H1 (cell line): ENCODE measurements around the gene TRPC1. TPM values are rescaled to one million over a fixed set of nuclear protein-coding genes. Genes with fewer than 3 reads are reported as not detected.

Source experiments
- CTCF ChIA-PET: fragments of 300-600 bp; sonication (Branson Sonifier 250); formaldehyde crosslinking; loops from one replicate; lab custom pipeline; 2021; ENCODE audit not compliant: partially characterized antibody; lab: Charles Lee
- POLR2A ChIA-PET: fragments of 300-600 bp; sonication (Branson Sonifier 250); formaldehyde crosslinking; loops from one replicate; lab custom pipeline; 2021; ENCODE audit warnings: inconsistent platforms; ENCODE audit not compliant: partially characterized antibody; lab: Charles Lee
- DNase-seq, 2 experiments: peaks; one replicate each; pipeline versions ENCODE4 v3.0.0 to v3.0.0-alpha.2; 2010 to 2022; ENCODE audit warnings: low spot score in 2 of 2, low read depth in 1 of 2, mixed read lengths in 1 of 2
- FAIRE-seq: peaks from 2 replicates; lab custom pipeline; 2011; peaks lifted over from hg19 to GRCh38; lab: Jason Lieb, UNC
- H2AFZ ChIP-seq: 2 replicates; pipeline ENCODE4 v1.8.1; 2012; ENCODE audit warnings: low read length, inconsistent platforms
- H2AK5ac ChIP-seq: 2 replicates; pipeline ENCODE4 v1.6.1; 2013; ENCODE audit warnings: low read depth, low read length
- H2BK120ac ChIP-seq: replicated peaks from 2 replicates; pipeline ENCODE3; 2013; ENCODE audit warnings: low read depth, low read length, inconsistent platforms
- H2BK12ac ChIP-seq: 2 replicates; pipeline ENCODE4 v1.6.1; 2013; ENCODE audit warnings: low read depth, low read length
- H2BK15ac ChIP-seq: 2 replicates; pipeline ENCODE4 v1.6.1; 2013; ENCODE audit warnings: low read length
- H2BK20ac ChIP-seq: 2 replicates; pipeline ENCODE4 v1.6.1; 2013; ENCODE audit warnings: low read length
- H2BK5ac ChIP-seq: 2 replicates; pipeline ENCODE4 v1.6.1; 2013; ENCODE audit warnings: low read depth, low read length
- H3K14ac ChIP-seq: 2 replicates; pipeline ENCODE4 v1.6.1; 2013; ENCODE audit warnings: inconsistent platforms; ENCODE audit not compliant: insufficient read length
- H3K18ac ChIP-seq: 2 replicates; pipeline ENCODE4 v1.6.1; 2013; ENCODE audit warnings: low read length; ENCODE audit errors: extremely low read depth
- H3K23ac ChIP-seq: 2 replicates; pipeline ENCODE4 v1.6.1; 2013; ENCODE audit warnings: inconsistent platforms; ENCODE audit not compliant: insufficient read length
- H3K23me2 ChIP-seq: 2 replicates; pipeline ENCODE4 v1.6.1; 2013; ENCODE audit warnings: low read depth, low read length
- H3K27ac ChIP-seq: 2 replicates; pipeline ENCODE4 v1.6.1; 2011; ENCODE audit warnings: low read depth, low read length, inconsistent platforms
- H3K27me3 ChIP-seq, 4 experiments: replicated peaks in 1 of 4; 1 replicate in 1 of 4; 2 replicates in 3 of 4; pipeline versions ENCODE4 v1.6.1 to v1.8.1; 2011 to 2013; ENCODE audit warnings: low read length in 3 of 4, mild to moderate bottlenecking in 3 of 4, inconsistent platforms in 2 of 4, mixed read lengths in 2 of 4, moderate library complexity in 1 of 4; ENCODE audit not compliant: control insufficient read depth in 3 of 4, insufficient read depth in 3 of 4; ENCODE audit errors: extremely low read depth in 1 of 4
- H3K36me3 ChIP-seq, 4 experiments: 2 replicates each; pipeline versions ENCODE4 v1.6.1 to v1.8.1; 2011 to 2013; ENCODE audit warnings: mild to moderate bottlenecking in 4 of 4, low read length in 3 of 4, moderate library complexity in 2 of 4, control low read depth in 1 of 4, inconsistent platforms in 1 of 4; ENCODE audit not compliant: insufficient read depth in 4 of 4, control insufficient read depth in 2 of 4
- H3K4ac ChIP-seq: replicated peaks from 2 replicates; pipeline ENCODE3; 2013; ENCODE audit warnings: low read length, low read depth, mixed read lengths, inconsistent platforms; ENCODE audit not compliant: insufficient read length
- H3K4me1 ChIP-seq, 4 experiments: replicated peaks in 1 of 4; 1 replicate in 1 of 4; 2 replicates in 3 of 4; pipeline versions ENCODE4 v1.6.1 to v1.8.1; 2011 to 2013; ENCODE audit warnings: low read length in 3 of 4, inconsistent platforms in 2 of 4, mixed read lengths in 1 of 4; ENCODE audit not compliant: insufficient read depth in 4 of 4, control insufficient read depth in 3 of 4
- H3K4me2 ChIP-seq, 2 experiments: 2 replicates each; pipeline versions ENCODE4 v1.6.1 to v1.8.1; 2011 to 2013; ENCODE audit warnings: low read depth in 2 of 2, low read length in 2 of 2, control low read depth in 1 of 2, inconsistent platforms in 1 of 2, mild to moderate bottlenecking in 1 of 2; ENCODE audit not compliant: insufficient read depth in 1 of 2
- H3K4me3 ChIP-seq, 4 experiments: fragments of 200-600, 300-600 bp in 1 of 4; sonication (generic), shearing (Covaris generic), sonication (Bioruptor Twin) in 1 of 4; 2 replicates each; pipeline versions ENCODE4 v1.5.1 to v1.8.1; 2011 to 2016; ENCODE audit warnings: low read length in 4 of 4, low read depth in 3 of 4, control low read depth in 2 of 4, inconsistent platforms in 2 of 4, mild to moderate bottlenecking in 2 of 4, mixed read lengths in 1 of 4, moderate library complexity in 1 of 4; ENCODE audit not compliant: insufficient read depth in 2 of 4; ENCODE audit errors: extremely low read depth in 1 of 4
- H3K56ac ChIP-seq: replicated peaks from 2 replicates; pipeline ENCODE3; 2013; ENCODE audit warnings: low read depth, mild to moderate bottlenecking, mixed read lengths, low read length, inconsistent platforms; ENCODE audit not compliant: insufficient read length
- H3K79me1 ChIP-seq: 2 replicates; pipeline ENCODE4 v1.6.1; 2013; ENCODE audit warnings: low read depth, low read length, control low read depth
- H3K79me2 ChIP-seq, 2 experiments: 2 replicates each; pipeline versions ENCODE4 v1.6.1 to v1.8.1; 2012 to 2013; ENCODE audit warnings: low read length in 2 of 2, mild to moderate bottlenecking in 2 of 2, inconsistent platforms in 1 of 2; ENCODE audit not compliant: insufficient read depth in 2 of 2, control insufficient read depth in 1 of 2
- H3K9ac ChIP-seq, 4 experiments: replicated peaks in 1 of 4; 1 replicate in 1 of 4; 2 replicates in 3 of 4; pipeline versions ENCODE4 v1.6.1 to v1.8.1; 2011 to 2013; ENCODE audit warnings: low read depth in 3 of 4, low read length in 3 of 4, control low read depth in 2 of 4, mild to moderate bottlenecking in 2 of 4, moderate library complexity in 2 of 4, inconsistent platforms in 1 of 4; ENCODE audit errors: extremely low read depth in 1 of 4
- H3K9me3 ChIP-seq, 2 experiments: 2 replicates each; pipeline versions ENCODE4 v1.6.1 to v1.8.1; 2012 to 2013; ENCODE audit warnings: mild to moderate bottlenecking in 2 of 2, moderate library complexity in 2 of 2, control low read depth in 1 of 2, inconsistent platforms in 1 of 2, low read depth in 1 of 2, low read length in 1 of 2, mixed read lengths in 1 of 2; ENCODE audit not compliant: insufficient read depth in 2 of 2
- H4K20me1 ChIP-seq, 2 experiments: replicated peaks in 1 of 2; 2 replicates each; pipeline versions ENCODE3 to v1.8.1; 2011 to 2013; ENCODE audit warnings: inconsistent platforms in 2 of 2, low read length in 2 of 2, mild to moderate bottlenecking in 1 of 2; ENCODE audit not compliant: insufficient read depth in 2 of 2, control insufficient read depth in 1 of 2
- H4K5ac ChIP-seq: 2 replicates; pipeline ENCODE4 v1.6.1; 2013; ENCODE audit warnings: low read length, low read depth, mixed read lengths, inconsistent platforms; ENCODE audit not compliant: insufficient read length
- H4K8ac ChIP-seq: 2 replicates; pipeline ENCODE4 v1.8.0; 2013; ENCODE audit warnings: mild to moderate bottlenecking, moderate library complexity, low read length, inconsistent platforms; ENCODE audit not compliant: insufficient read depth; ENCODE audit errors: extremely low read depth
- H4K91ac ChIP-seq: replicated peaks from 2 replicates; pipeline ENCODE3; 2013; ENCODE audit warnings: low read length, mixed read lengths, inconsistent platforms; ENCODE audit not compliant: insufficient read length
- CBX5 ChIP-seq: fragments of 300-800, 300-1000 bp; sonication (generic); IDR thresholded peaks from 2 replicates; pipeline ENCODE4 v1.7.1; 2016; ENCODE audit warnings: antibody characterized with exemption, low read length, low read depth
- CHD2 ChIP-seq: IDR thresholded peaks from 2 replicates; pipeline ENCODE4 v1.6.1; 2012; ENCODE audit warnings: low read length, improper control_type of control experiment
- JUN ChIP-seq: IDR thresholded peaks from 2 replicates; pipeline ENCODE4 v1.6.1; 2011; ENCODE audit warnings: low read depth, mild to moderate bottlenecking, improper control_type of control experiment, low read length
- KDM4A ChIP-seq: IDR thresholded peaks from one replicate; pipeline ENCODE4 v1.7.1; 2012; ENCODE audit warnings: low read depth, mild to moderate bottlenecking, moderate library complexity, low read length, inconsistent platforms; ENCODE audit not compliant: severe bottlenecking
- POLR2A ChIP-seq, 2 experiments: IDR thresholded peaks; 1 replicate in 1 of 2; 2 replicates in 1 of 2; pipeline ENCODE4 v1.6.1; 2011; ENCODE audit warnings: low read depth in 2 of 2, low read length in 2 of 2, mild to moderate bottlenecking in 2 of 2; ENCODE audit errors: control extremely low read depth in 1 of 2
- POU5F1 ChIP-seq: IDR thresholded peaks from 2 replicates; pipeline ENCODE4 v1.6.1; 2011; ENCODE audit warnings: low read depth, mild to moderate bottlenecking, low read length, moderate library complexity
- RFX5 ChIP-seq: IDR thresholded peaks from 2 replicates; pipeline ENCODE4 v1.6.1; 2011; ENCODE audit warnings: low read depth, low read length, improper control_type of control experiment, borderline replicate concordance
- RXRA ChIP-seq: IDR thresholded peaks from 2 replicates; pipeline ENCODE4 v1.6.1; 2011; ENCODE audit warnings: low read depth, mild to moderate bottlenecking, low read length, moderate library complexity; ENCODE audit not compliant: insufficient read depth
- TAF1 ChIP-seq: IDR thresholded peaks from 2 replicates; pipeline ENCODE4 v1.6.1; 2011; ENCODE audit warnings: mild to moderate bottlenecking, low read depth, low read length
- YY1 ChIP-seq: IDR thresholded peaks from 2 replicates; pipeline ENCODE4 v1.6.1; 2011; ENCODE audit warnings: low read depth, mild to moderate bottlenecking, low read length
- WGBS, 2 experiments: shearing (Covaris generic) in 1 of 2; methylation state at CpG; one replicate each; pipeline versions ENCODE4 v1.1.6 to v1.1.7; 2013 to 2015; ENCODE audit warnings: low lambda C conversion rate in 2 of 2, mixed read lengths in 2 of 2, inconsistent platforms in 1 of 2, low coverage in 1 of 2, missing lambda C conversion rate in 1 of 2; ENCODE audit not compliant: insufficient replicate concordance in 2 of 2, insufficient coverage in 1 of 2, insufficient read length in 1 of 2; ENCODE audit errors: extremely low coverage in 1 of 2, missing lambda C conversion rate in 1 of 2; 5-methylcytosine and 5-hydroxymethylcytosine counted together
- polyA plus RNA-seq, 7 experiments: library from polyadenylated mRNA; depleted of rRNA in 3 of 7; stranded (reverse) in 5 of 7; unstranded in 2 of 7; fragments of >200 nt in 5 of 7; fragments of 200-250 nt in 2 of 7; gene quantifications; 1 replicate in 5 of 7; 2 replicates in 1 of 7; 4 replicates in 1 of 7; pipeline versions ENCODE4 v1.2.1 to v1.2.3, GENCODE V29; 2011 to 2013; ENCODE audit warnings: missing spikeins in 2 of 7, mixed read lengths in 2 of 7
- total RNA-seq: library from RNA; stranded (reverse); fragmentation: NEBNext Ultra II Directional; extraction: Animal tissue kit (Norgen Biotek cat#: 25700); gene quantifications from 2 replicates; pipeline ENCODE4 v1.2.1, GENCODE V29; 2021
- TF ChIP-seq, protein P1 (sequence below), 3 experiments: IDR thresholded peaks; 1 replicate in 2 of 3; 2 replicates in 1 of 3; pipeline versions ENCODE4 v1.5.1 to v1.6.1; 2011; ENCODE audit warnings: low read length in 3 of 3, mild to moderate bottlenecking in 3 of 3, inconsistent platforms in 2 of 3, low read depth in 1 of 3, moderate library complexity in 1 of 3; ENCODE audit not compliant: insufficient read depth in 1 of 3; ENCODE audit errors: control extremely low read depth in 1 of 3
- TF ChIP-seq, protein P2 (sequence below): IDR thresholded peaks from 2 replicates; pipeline ENCODE4 v1.6.1; 2011; ENCODE audit warnings: low read length, improper control_type of control experiment

The TRPC1 gene
- total and polyA plus RNA-seq, 2 of the 8 experiments (the other 6 are each of a cell fraction or from before 2014, with no cell fraction given) = 22.6 to 23.1 TPM

DNA sequence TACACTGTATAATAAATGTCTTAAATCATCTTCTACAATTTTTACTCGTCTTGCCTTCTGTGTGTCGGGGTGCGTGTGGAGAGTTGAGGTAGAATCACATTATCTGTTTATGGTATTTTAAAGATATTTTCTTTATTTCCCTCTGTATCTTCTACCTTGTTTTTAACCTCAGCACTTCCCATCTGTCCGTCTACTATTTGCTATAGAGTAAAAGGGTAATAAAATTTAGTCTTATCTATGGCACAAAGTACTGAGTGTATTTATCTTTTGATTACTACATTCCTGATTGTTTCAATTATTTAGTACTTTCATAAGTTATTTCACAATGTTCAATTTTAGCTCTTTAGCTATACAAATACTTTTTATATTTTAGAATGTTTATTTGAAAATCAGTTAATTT, 62.2 kb downstream of the TRPC1 start:
- Histone ChIP-seq H4K8ac (no peak overlapping the region), H3K79me2 (no peaks in the 10 kb centered on the region), H3K4ac (no peak overlapping the region), H2AFZ (no peak overlapping the region), H3K14ac (no peak overlapping the region), H2BK5ac (no peak overlapping the region), H2BK12ac (no peak overlapping the region), H3K27me3 (peaks cover 0 to 1% (median 0%) of the 10 kb centered on the region in 4 experiments; a peak in 1 of 7 replicates), H2AK5ac (no peak overlapping the region), H3K56ac (no peak overlapping the region), H2BK120ac (no peak overlapping the region), H3K9ac (no peak overlapping the region), H2BK20ac (no peak overlapping the region), H3K23ac (no peak overlapping the region), H3K27ac (no peak overlapping the region), H2BK15ac (no peak overlapping the region), H3K9me3 (no peaks in the 10 kb centered on the region)
- FAIRE-seq = no peak
- POLR2A ChIA-PET = no interaction called here
- TF ChIP-seq JUN (no peak), RXRA (no peak), TAF1 (no peak), POLR2A (IDR thresholded peaks at IDR 0.05; ENCODE audit: control extremely low read depth in 1 of 2, low read depth in 2 of 2, low read length in 2 of 2) (no peak), KDM4A (no peak), YY1 (no peak), CHD2 (no peak), CBX5 (no peak), RFX5 (no peak), POU5F1 (no peak)
- TF ChIP-seq, protein P1, sequence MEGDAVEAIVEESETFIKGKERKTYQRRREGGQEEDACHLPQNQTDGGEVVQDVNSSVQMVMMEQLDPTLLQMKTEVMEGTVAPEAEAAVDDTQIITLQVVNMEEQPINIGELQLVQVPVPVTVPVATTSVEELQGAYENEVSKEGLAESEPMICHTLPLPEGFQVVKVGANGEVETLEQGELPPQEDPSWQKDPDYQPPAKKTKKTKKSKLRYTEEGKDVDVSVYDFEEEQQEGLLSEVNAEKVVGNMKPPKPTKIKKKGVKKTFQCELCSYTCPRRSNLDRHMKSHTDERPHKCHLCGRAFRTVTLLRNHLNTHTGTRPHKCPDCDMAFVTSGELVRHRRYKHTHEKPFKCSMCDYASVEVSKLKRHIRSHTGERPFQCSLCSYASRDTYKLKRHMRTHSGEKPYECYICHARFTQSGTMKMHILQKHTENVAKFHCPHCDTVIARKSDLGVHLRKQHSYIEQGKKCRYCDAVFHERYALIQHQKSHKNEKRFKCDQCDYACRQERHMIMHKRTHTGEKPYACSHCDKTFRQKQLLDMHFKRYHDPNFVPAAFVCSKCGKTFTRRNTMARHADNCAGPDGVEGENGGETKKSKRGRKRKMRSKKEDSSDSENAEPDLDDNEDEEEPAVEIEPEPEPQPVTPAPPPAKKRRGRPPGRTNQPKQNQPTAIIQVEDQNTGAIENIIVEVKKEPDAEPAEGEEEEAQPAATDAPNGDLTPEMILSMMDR (IDR thresholded peaks at IDR 0.05; ENCODE audit: control extremely low read depth in 1 of 3, insufficient read depth in 1 of 3, low read depth in 1 of 3, low read length in 3 of 3) = no peak
- TF ChIP-seq, protein P2, sequence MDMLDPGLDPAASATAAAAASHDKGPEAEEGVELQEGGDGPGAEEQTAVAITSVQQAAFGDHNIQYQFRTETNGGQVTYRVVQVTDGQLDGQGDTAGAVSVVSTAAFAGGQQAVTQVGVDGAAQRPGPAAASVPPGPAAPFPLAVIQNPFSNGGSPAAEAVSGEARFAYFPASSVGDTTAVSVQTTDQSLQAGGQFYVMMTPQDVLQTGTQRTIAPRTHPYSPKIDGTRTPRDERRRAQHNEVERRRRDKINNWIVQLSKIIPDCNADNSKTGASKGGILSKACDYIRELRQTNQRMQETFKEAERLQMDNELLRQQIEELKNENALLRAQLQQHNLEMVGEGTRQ = no peak
- TF ChIP-seq, all 59 proteins: peak for 0
- Histone ChIP-seq H3K4me2 (no peak overlapping the region), H4K5ac (no peak overlapping the region), H3K4me1 (peaks cover 0 to 3% (median 1%) of the 10 kb centered on the region in 4 experiments; a peak in 2 of 7 replicates), H3K23me2 (no peaks in the 10 kb centered on the region), H3K4me3 (no peak overlapping the region), H3K18ac (no peak overlapping the region), H3K79me1 (no peaks in the 10 kb centered on the region), H4K91ac (no peak overlapping the region), H4K20me1 (no peaks in the 10 kb centered on the region), H3K36me3 (no peaks in the 10 kb centered on the region)
- CTCF ChIA-PET = interaction anchor here (0.6 kb wide), 1 partner anchor 47 kb away, joined by 5 read pairs; no protein-coding TSS in a partner anchor
- 94% methylated on average over 4 of the region's 4 CpGs; no CpG with 5 or more reads in 1 of the 2 experiments for WGBS, 2 experiments
- DNase-seq = no peak
